Measurements from ENCODE around the gene LRRN4. TPM values are rescaled to one million over a fixed set of nuclear protein-coding genes. Genes with fewer than 3 reads are reported as not detected.

The LRRN4 gene
- total RNA-seq, 1 donor from 2014 or later, result 5.6 TPM

DNA sequence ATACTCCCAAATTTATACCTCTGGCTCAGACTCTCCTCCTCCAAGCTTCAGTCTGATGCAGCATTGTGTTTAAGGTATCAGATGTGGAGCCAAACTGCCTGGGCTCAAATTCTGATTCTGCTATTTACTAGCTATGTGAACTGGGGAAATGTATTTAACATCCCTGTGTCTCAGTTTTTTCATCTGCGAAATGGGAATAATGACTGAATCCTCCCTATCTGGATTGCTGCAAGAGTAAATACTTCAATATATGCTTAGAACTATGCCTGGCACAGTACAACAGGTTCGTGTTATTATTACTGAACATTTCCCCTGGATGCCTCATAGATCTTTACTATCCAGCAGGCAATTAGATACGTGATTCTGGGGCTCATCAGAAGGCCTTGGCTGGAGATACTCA, 5.5 kb downstream of the LRRN4 start:
- TF ChIP-seq, protein P1, sequence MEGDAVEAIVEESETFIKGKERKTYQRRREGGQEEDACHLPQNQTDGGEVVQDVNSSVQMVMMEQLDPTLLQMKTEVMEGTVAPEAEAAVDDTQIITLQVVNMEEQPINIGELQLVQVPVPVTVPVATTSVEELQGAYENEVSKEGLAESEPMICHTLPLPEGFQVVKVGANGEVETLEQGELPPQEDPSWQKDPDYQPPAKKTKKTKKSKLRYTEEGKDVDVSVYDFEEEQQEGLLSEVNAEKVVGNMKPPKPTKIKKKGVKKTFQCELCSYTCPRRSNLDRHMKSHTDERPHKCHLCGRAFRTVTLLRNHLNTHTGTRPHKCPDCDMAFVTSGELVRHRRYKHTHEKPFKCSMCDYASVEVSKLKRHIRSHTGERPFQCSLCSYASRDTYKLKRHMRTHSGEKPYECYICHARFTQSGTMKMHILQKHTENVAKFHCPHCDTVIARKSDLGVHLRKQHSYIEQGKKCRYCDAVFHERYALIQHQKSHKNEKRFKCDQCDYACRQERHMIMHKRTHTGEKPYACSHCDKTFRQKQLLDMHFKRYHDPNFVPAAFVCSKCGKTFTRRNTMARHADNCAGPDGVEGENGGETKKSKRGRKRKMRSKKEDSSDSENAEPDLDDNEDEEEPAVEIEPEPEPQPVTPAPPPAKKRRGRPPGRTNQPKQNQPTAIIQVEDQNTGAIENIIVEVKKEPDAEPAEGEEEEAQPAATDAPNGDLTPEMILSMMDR (IDR thresholded peaks at IDR 0.05; ENCODE audit: unreplicated experiment), result no peak
- Mint-ChIP-seq H3K9me3 (ENCODE audit: low read depth) (no peaks in the 10 kb centered on the region), H3K4me3 (ENCODE audit: low read depth) (no peak overlapping the region), H3K4me1 (ENCODE audit: low read depth) (peaks cover 14% of the 10 kb centered on the region), H3K36me3 (ENCODE audit: insufficient read depth) (peaks cover 6% of the 10 kb centered on the region), H3K27me3 (peaks cover 24% of the 10 kb centered on the region), H3K27ac (no peak overlapping the region)
- DNase-seq (ENCODE audit: low spot score, unreplicated experiment), result no peak

DNA sequence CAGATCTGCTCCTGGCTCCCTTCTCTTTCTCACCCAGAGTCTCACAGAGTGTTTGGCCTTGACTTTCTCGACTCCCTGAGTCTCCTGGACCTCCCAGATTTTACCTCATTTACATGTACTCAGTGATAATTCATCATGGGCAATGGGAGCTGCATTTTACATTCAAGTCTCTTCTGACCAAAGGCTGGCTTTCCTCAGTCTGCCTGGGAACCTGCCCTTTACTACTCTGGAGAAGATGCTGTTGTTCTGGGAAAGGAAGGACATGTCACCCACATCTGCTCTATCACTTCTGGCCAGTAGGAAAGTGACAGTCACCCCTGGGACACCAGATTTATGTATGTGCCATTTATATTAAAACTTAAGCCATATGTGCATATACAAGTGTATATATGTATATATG, 7.4 kb downstream of the LRRN4 start:
- Mint-ChIP-seq H3K27me3 (peaks cover 16% of the 10 kb centered on the region), H3K4me3 (ENCODE audit: low read depth) (no peak overlapping the region), H3K27ac (no peak overlapping the region), H3K36me3 (ENCODE audit: insufficient read depth) (peaks cover 14% of the 10 kb centered on the region), H3K9me3 (ENCODE audit: low read depth) (no peaks in the 10 kb centered on the region), H3K4me1 (ENCODE audit: low read depth) (peaks cover 7% of the 10 kb centered on the region)
- TF ChIP-seq, protein P1 (IDR thresholded peaks at IDR 0.05; ENCODE audit: unreplicated experiment), result no peak
- no peak for DNase-seq (ENCODE audit: low spot score, unreplicated experiment)

DNA sequence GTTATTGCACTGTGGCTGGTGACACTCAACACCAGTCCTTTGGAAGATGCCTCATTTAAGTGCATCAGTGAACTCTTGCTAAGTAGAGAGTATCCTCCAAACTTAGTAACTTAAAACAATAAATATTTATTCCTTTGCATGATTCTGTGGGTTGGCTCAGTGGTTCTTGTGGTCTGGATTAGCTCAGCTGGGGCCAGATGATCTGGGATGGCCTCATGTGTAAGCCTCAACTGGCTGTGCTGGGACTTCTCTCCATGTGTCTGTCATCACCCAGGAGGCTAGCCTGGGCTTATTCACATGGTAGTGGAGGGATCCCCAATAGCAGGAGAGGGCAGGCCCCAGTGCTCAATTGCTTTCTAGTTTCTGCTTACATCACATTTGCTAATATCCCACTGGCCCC, 8.3 kb downstream of the LRRN4 start:
- Mint-ChIP-seq H3K4me3 (ENCODE audit: low read depth) (no peak overlapping the region), H3K27ac (no peak overlapping the region), H3K36me3 (ENCODE audit: insufficient read depth) (peaks cover 18% of the 10 kb centered on the region), H3K27me3 (peaks cover 7% of the 10 kb centered on the region), H3K9me3 (ENCODE audit: low read depth) (no peaks in the 10 kb centered on the region), H3K4me1 (ENCODE audit: low read depth) (peaks cover 2% of the 10 kb centered on the region)
- TF ChIP-seq, protein P1 (IDR thresholded peaks at IDR 0.05; ENCODE audit: unreplicated experiment), result no peak
- DNase-seq (ENCODE audit: low spot score, unreplicated experiment), result no peak

DNA sequence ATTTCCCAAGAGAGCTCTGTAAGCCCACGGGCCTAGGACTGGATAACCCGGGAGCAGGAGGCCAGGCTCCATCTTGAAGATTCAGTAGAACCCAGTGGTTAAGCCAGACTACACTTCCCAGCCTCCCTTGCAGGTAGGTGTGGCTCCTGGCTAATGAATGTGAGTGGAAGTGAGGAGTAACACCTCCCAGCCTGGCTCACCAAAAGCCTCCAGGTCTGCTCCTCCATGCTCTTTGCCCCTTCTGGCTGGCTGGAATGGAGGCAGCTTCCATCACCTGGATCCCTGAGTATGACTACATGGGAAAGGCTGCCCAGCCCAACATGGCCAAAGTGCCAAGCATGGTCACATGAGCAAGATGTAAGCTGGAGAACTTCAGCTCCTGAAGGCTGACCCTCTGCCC, 9.7 kb downstream of the LRRN4 start:
- no peaks in the 10 kb centered on the region for H3K4me1 Mint-ChIP-seq (ENCODE audit: low read depth)

DNA sequence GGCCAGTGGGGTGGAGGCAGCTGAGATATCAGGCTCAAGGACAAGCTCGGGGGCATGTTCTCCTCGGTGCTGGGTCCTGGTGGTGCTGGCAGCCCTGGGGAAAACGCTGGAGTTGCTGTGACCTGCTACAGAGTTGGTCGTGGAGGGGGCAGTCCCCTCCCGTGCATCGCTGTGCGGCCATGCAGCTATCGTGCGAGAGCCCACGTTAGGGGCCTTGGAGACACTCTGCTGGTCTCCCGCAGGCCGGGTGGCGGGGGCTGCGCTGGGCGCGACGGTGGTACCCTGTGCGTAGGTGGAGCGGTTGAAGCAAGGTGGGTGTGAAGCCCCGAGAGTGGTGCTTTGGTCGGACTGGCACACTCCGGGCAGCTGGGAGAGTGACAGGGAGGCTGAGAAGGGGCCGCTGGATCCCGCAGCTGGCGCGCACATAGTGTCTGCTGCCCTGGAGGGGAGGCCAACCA, 12.0 kb downstream of the LRRN4 start:
- H3K36me3 Mint-ChIP-seq (ENCODE audit: insufficient read depth), result peaks cover 26% of the 10 kb centered on the region
- TF ChIP-seq, protein P1 (IDR thresholded peaks at IDR 0.05; ENCODE audit: unreplicated experiment), result no peak
- no peak overlapping the region for H3K4me3 Mint-ChIP-seq (ENCODE audit: low read depth)
- H3K27ac Mint-ChIP-seq, result no peak overlapping the region
- no peaks in the 10 kb centered on the region for H3K9me3 Mint-ChIP-seq (ENCODE audit: low read depth)
- no peak for DNase-seq (ENCODE audit: low spot score, unreplicated experiment)
- no peaks in the 10 kb centered on the region for H3K4me1 Mint-ChIP-seq (ENCODE audit: low read depth)
- H3K27me3 Mint-ChIP-seq, result no peaks in the 10 kb centered on the region

More for the DNA sequence above, 9.7 kb downstream of the LRRN4 start:
- H3K36me3 Mint-ChIP-seq (ENCODE audit: insufficient read depth), result peaks cover 20% of the 10 kb centered on the region
- TF ChIP-seq, protein P1 (IDR thresholded peaks at IDR 0.05; ENCODE audit: unreplicated experiment), result no peak
- no peaks in the 10 kb centered on the region for H3K9me3 Mint-ChIP-seq (ENCODE audit: low read depth)
- no peaks in the 10 kb centered on the region for H3K27me3 Mint-ChIP-seq
- no peak overlapping the region for H3K4me3 Mint-ChIP-seq (ENCODE audit: low read depth)
- no peak overlapping the region for H3K27ac Mint-ChIP-seq
- DNase-seq (ENCODE audit: low spot score, unreplicated experiment), result no peak
